Uterus (tissue), 2 donors: ENCODE data around the gene AAK1.

Source experiments
- POLR2A ChIP-seq, 2 donors: fragments of 450-650 bp; IDR thresholded peaks; one replicate each; pipeline ENCODE4 v1.6.1; 2016; ENCODE audit warnings: antibody characterized with exemption in 2 of 2, mild to moderate bottlenecking in 1 of 2, moderate library complexity in 1 of 2
- TF ChIP-seq, protein P1 (sequence below), 4 experiments: fragments of 200-600 bp in 2 of 4; fragments of 450-650 bp in 2 of 4; sonication (generic) in 2 of 4; IDR thresholded peaks; one replicate each; pipeline ENCODE4 v1.5.1; 2016 to 2019; ENCODE audit warnings: antibody characterized with exemption in 4 of 4, mild to moderate bottlenecking in 2 of 4, moderate library complexity in 1 of 4

DNA sequence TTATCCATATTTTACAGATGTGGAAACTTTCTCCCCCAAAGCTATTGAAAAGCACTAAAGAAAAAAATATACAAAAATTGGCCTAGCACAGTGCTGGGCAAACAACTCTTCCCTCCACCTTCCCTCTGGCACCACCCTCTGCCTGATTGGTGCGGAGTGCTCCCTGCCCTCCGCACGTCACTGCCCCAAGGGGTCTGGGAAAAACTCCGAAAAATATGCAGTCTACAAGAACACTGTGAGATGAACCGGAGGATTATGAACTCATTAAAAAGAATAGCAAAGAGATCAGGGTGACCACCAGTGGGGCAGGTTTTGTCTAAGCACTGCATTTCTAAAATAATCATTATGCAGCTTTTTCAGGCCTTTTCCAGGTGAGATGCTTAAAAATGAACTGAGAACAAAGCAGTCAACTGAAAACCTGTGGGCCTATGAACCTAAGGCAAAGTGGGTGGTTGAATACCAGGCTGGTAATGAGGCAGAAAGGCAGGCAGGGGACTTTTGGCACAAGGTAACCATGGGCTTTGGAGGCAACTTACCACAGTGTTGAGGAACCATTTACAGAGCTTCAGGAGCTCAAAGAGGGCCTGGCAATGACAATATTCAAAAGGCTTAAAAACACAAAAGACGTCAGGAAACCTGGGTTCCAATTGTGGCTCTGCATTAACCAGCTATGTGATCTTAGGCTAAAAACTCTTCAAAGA, 57.5 kb downstream of the AAK1 start:
- TF ChIP-seq, protein P1, sequence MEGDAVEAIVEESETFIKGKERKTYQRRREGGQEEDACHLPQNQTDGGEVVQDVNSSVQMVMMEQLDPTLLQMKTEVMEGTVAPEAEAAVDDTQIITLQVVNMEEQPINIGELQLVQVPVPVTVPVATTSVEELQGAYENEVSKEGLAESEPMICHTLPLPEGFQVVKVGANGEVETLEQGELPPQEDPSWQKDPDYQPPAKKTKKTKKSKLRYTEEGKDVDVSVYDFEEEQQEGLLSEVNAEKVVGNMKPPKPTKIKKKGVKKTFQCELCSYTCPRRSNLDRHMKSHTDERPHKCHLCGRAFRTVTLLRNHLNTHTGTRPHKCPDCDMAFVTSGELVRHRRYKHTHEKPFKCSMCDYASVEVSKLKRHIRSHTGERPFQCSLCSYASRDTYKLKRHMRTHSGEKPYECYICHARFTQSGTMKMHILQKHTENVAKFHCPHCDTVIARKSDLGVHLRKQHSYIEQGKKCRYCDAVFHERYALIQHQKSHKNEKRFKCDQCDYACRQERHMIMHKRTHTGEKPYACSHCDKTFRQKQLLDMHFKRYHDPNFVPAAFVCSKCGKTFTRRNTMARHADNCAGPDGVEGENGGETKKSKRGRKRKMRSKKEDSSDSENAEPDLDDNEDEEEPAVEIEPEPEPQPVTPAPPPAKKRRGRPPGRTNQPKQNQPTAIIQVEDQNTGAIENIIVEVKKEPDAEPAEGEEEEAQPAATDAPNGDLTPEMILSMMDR (IDR thresholded peaks at IDR 0.05): no peak
- no peak for TF ChIP-seq POLR2A (IDR thresholded peaks at IDR 0.05)
